Stimulated activated CD4-positive, alpha-beta T cell treated with anti-CD3 and anti-CD28 coated beads, TNF-alpha, amount 100 ng/mL, for 48 hours (primary cell): ENCODE measurements around the gene OR6C65.
"Not testable (repeated sequence)": the region's sequence is repeated elsewhere in the genome, so short reads cannot be mapped to it uniquely, and the experiment has no call there.

Source experiments
- DNase-seq, 3 donors: peaks; one replicate each; pipeline ENCODE4 v3.0.0-alpha.2; 2020; ENCODE audit warnings: low read depth in 3 of 3

Gene OR6C65

DNA sequence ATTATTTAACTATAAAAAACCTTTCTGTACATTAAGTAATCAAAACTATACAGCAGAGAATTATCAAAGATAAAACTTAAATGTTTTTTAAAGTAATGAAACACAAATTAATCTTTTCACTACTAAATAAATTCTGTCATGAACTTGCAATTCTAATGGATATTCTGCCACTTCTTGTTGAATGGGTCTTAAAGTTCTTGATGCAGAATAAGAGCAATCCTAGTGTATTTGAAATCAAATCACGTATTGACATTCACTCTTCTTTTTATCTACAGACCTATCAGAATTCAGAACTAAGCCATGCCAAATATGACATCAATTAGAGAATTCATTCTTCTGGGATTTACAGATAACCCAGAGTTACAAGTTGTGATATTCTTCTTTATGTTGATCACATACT lies at the start of gene OR6C65:
TSS of gene OR6C65 (plus strand) at position 301 of the 400 bp plus-strand sequence. CDS start at position 301, 0 bp downstream.
- no peak for DNase-seq

DNA sequence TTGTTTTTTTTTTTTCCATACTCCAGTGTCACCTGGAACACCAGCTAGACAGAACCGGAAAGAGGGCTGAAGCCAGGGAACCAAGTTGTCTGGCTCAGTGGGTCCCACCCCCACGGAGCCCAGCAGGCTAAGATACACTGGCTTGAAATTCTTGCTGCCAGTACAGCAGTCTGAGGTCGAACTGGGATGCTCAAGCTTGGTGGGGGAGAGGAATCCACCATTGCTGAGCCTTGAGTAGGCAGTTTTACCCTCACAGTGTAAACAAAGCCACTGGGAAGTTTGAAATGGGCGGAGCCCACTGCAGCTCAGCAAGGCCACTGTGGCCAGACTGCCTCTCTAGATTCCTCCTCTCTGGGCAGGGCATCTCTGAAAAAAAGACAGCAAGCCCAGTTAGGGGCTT lies 45.0 kb upstream of the OR6C65 start:
- DNase-seq: not testable (repeated sequence)

GRCh38 chr12:55362675-55363074 lies 37.7 kb upstream of the OR6C65 start, which contains the start of gene OR6C75:
Gene OR6C75 (plus strand): TSS chr12:55362975. CDS start chr12:55365111, 2,136 bp downstream.
- no peak for DNase-seq

DNA sequence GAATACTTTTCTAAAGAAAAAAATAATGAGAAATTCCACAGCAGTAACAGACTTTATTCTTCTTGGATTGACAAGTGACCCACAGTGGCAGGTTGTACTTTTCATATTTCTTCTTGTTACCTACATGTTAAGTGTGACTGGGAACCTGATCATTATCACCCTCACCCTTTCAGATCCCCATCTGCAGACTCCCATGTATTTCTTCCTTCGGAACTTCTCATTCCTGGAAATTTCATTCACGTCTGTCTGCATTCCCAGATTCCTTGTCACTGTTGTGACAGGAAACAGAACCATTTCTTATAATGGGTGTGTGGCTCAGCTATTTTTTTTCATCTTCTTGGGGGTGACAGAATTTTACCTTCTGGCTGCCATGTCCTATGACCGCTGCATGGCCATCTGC lies 35.2 kb upstream of the OR6C65 start:
- no peak for DNase-seq

GRCh38 chr12:55372521-55372920 lies 27.8 kb upstream of the OR6C65 start:
- DNase-seq: no peak

- no peak for DNase-seq
Observed at GRCh38 chr12:55385891-55386290, 14.4 kb upstream of the OR6C65 start.

- DNase-seq: no peak
Observed at GRCh38 chr12:55392032-55392795, 8.1 kb upstream of the OR6C65 start.

DNA sequence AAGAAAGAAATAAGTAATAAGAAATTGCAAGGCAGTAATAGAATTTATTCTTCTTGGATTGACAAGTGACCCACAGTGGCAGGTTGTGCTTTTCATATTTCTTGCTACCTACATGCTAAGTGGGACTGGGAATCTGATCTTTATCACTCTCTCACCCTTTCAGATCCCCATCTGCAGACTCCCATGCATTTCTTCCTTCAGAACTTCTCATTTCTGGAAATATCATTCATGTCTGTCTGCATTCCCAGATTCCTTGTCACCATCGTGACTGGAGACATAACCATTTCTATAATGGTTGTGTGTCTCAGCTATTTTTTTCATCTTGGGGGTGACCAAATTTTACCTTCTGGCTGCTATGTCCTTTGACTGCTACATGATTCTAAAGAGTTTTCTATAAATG lies 4.0 kb upstream of the OR6C65 start:
- no peak for DNase-seq

GRCh38 chr12:55407866-55408265 lies 7.5 kb downstream of the OR6C65 start:
- DNase-seq: no peak

GRCh38 chr12:55409133-55409532 lies 8.8 kb downstream of the OR6C65 start:
- not testable (repeated sequence) for DNase-seq

- DNase-seq: not testable (repeated sequence)
Observed at GRCh38 chr12:55412138-55412537, 11.8 kb downstream of the OR6C65 start.

GRCh38 chr12:55413498-55414388 lies 13.4 kb downstream of the OR6C65 start:
- DNase-seq: not testable (repeated sequence)

- not testable (repeated sequence) for DNase-seq
Observed at GRCh38 chr12:55414396-55414823, 14.1 kb downstream of the OR6C65 start.

GRCh38 chr12:55414889-55415288 lies 14.6 kb downstream of the OR6C65 start:
- DNase-seq: not testable (repeated sequence)

DNA sequence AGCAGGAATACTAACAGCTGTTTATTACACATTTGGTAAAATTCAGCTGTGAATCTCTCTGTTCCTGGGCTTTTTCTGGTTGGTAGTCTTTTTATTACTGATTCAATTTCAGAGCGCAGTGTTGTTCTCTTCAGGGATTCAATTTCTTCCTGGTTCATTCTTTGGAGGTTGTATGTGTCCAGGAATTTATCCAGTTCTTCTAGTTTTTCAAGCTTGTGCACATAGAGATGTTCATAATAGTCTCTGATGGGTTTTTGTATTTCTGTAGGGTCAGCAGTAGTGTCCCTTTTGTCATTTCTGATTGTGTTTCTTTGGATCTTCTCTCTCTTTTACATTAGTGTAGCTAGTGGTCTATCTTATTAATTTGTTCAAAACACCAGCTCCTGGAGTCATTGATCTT lies 16.6 kb downstream of the OR6C65 start:
- DNase-seq: no peak

DNA sequence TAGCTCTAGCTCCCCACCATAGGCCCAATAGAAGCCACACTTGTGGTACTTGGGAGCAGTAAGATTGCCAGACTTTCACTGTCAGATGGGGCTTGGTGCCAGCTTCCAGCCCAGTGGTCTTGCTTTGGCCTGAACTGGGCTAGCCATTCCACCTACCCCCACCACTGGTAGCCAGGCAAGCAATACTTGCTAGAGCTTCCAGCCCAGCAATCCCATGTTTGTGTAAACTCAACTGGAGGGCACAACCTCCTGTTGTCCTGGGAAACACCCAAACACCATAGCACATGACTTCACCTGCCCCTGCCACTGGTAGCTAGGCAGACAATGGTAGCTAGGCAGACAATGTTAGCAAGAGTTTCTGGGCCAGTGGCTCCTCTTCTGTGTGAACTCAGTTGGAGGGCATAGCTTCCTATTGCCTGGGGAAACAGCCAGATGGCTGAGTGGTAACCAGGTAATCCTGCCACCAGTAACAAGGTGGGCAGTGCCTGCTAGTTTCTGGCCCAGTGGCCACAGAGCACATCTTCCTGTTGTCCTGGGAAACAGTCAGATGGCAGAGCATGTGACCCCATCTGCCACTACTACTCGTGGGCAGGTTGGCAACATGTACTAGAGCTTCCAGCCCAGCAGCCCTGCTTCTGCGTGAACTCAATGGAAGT lies 20.1 kb downstream of the OR6C65 start:
- no peak for DNase-seq

GRCh38 chr12:55425954-55426353 lies 25.6 kb downstream of the OR6C65 start, which contains the start of gene OR6C76:
Gene OR6C76 (plus strand): TSS chr12:55426254. CDS start chr12:55426254, 0 bp downstream.
- DNase-seq: no peak

- no peak for DNase-seq
Observed at GRCh38 chr12:55428331-55429243, 28.3 kb downstream of the OR6C65 start.

DNA sequence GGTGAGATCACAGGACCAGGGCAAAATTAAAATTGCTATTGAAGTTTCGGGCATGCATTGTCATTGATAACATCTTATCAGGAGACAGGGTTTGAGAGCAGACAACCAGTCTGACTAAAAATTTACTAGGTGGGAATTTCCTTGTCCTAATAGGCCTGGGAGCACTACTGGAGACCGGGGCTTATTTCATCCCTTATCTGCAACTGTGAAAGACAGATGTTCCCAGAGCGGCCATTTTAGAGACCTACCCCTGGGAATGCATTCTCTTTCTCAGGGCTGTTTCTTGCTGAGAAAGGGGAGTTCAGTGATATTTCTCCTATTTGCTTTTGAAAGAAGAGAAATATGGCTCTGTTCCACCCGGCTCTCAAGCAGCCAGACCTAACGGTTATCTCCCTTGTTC lies 40.9 kb downstream of the OR6C65 start:
- DNase-seq: not testable (repeated sequence)

- no peak for DNase-seq
Observed at GRCh38 chr12:55443776-55444175, 43.4 kb downstream of the OR6C65 start, which contains the start of gene OR6C2. Gene OR6C2 (plus strand): TSS chr12:55444076. CDS start chr12:55452214, 8,138 bp downstream.

DNA sequence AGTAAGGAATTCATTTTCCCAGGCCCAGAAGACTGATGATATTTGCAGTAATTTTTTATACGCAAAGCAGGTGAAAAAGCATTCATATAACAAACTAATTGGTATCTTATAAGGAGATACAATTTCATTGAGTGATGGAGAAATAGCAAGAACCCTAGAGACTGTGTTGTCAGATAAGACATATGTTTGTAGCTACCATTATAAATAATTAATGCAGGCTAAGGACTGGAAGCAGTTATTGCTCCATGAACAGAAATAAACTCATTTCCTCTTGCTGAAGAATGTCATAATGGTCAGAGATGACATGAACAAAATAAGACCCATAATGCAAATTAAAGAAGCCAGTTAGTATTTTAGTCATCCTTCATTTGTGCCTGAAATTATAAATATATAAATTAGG lies 45.0 kb downstream of the OR6C65 start:
- no peak for DNase-seq
